Fibroblast of lung (primary cell): ENCODE results near the gene KIRREL3. TPM values are rescaled to one million over a fixed set of nuclear protein-coding genes. Genes with fewer than 3 reads are reported as not detected.

ENCODE experiments used
- DNase-seq, 2 donors: peaks; one replicate each; pipeline versions ENCODE4 v3.0.0 to v3.0.0-alpha.2; 2010; ENCODE audit warnings: low read depth in 2 of 2
- H2AFZ ChIP-seq: 2 replicates; pipeline ENCODE4 v1.5.1; 2012; ENCODE audit warnings: low read length, control low read depth, inconsistent platforms
- H3K27ac ChIP-seq: 2 replicates; pipeline ENCODE4 v1.5.1; 2011; ENCODE audit warnings: low read length, control low read depth; ENCODE audit not compliant: insufficient read depth
- H3K27me3 ChIP-seq: 2 replicates; pipeline ENCODE4 v1.5.1; 2011; ENCODE audit warnings: mild to moderate bottlenecking, low read length; ENCODE audit not compliant: control insufficient read depth, insufficient read depth
- H3K36me3 ChIP-seq: 2 replicates; pipeline ENCODE4 v1.5.1; 2011; ENCODE audit warnings: low read length; ENCODE audit not compliant: control insufficient read depth, insufficient read depth
- H3K4me1 ChIP-seq: 2 replicates; pipeline ENCODE4 v1.5.1; 2011; ENCODE audit warnings: low read length; ENCODE audit not compliant: control insufficient read depth, insufficient read depth; ENCODE audit errors: extremely low read depth
- H3K4me2 ChIP-seq: 2 replicates; pipeline ENCODE4 v1.5.1; 2011; ENCODE audit warnings: low read length, control low read depth; ENCODE audit not compliant: insufficient read depth; ENCODE audit errors: extremely low read depth
- H3K4me3 ChIP-seq, 4 experiments: fragments of 200-600 bp in 1 of 4; sonication (generic) in 1 of 4; replicated peaks in 1 of 4; 2 replicates each; pipeline ENCODE4 v1.5.1; 2011 to 2016; ENCODE audit warnings: low read length in 4 of 4, low read depth in 3 of 4, mild to moderate bottlenecking in 3 of 4, control low read depth in 2 of 4, inconsistent platforms in 1 of 4, mixed read lengths in 1 of 4; ENCODE audit not compliant: insufficient read depth in 1 of 4; ENCODE audit errors: control extremely low read depth in 1 of 4
- H3K79me2 ChIP-seq: 2 replicates; pipeline ENCODE4 v1.5.1; 2012; ENCODE audit warnings: mild to moderate bottlenecking, low read length, inconsistent platforms; ENCODE audit not compliant: control insufficient read depth, insufficient read depth
- H3K9ac ChIP-seq: 2 replicates; pipeline ENCODE4 v1.5.1; 2011; ENCODE audit warnings: mild to moderate bottlenecking, low read length, control low read depth; ENCODE audit not compliant: insufficient read depth
- H3K9me3 ChIP-seq: 2 replicates; pipeline ENCODE4 v1.5.1; 2012; ENCODE audit warnings: low read depth, low read length; ENCODE audit not compliant: control insufficient read depth, insufficient read depth
- H4K20me1 ChIP-seq: 2 replicates; pipeline ENCODE4 v1.5.1; 2011; ENCODE audit warnings: low read length; ENCODE audit not compliant: control insufficient read depth, insufficient read depth; ENCODE audit errors: extremely low read depth
- CTCF ChIP-seq, 2 donors: IDR thresholded peaks in 1 of 2; conservative IDR thresholded peaks in 1 of 2; 1 replicate in 1 of 2; 2 replicates in 1 of 2; pipeline ENCODE4 v1.5.1; 2011 to 2012; ENCODE audit warnings: low read length in 2 of 2, control low read depth in 1 of 2, inconsistent platforms in 1 of 2, low read depth in 1 of 2, mild to moderate bottlenecking in 1 of 2
- EZH2 ChIP-seq: IDR thresholded peaks from 2 replicates; pipeline ENCODE4 v1.5.1; 2012; ENCODE audit warnings: low read length, control low read depth, mild to moderate bottlenecking; ENCODE audit errors: missing control alignments
- polyA plus RNA-seq, 2 donors: library from polyadenylated mRNA; depleted of rRNA in 1 of 2; stranded (reverse) in 1 of 2; unstranded in 1 of 2; fragments of >200 nt; gene quantifications; 2 replicates each; pipeline ENCODE4 v1.2.1, GENCODE V29; 2011 to 2012; ENCODE audit warnings: missing spikeins in 1 of 2
- total RNA-seq: library from RNA; depleted of rRNA; stranded (reverse); fragments of >200 nt; gene quantifications from 2 replicates; pipeline ENCODE4 v1.2.1, GENCODE V29; 2014

The KIRREL3 gene
- total and polyA plus RNA-seq, 2 donors (not counting 1 experiment from before 2014, with no cell fraction given) = 2.8 to 6.1 TPM

DNA sequence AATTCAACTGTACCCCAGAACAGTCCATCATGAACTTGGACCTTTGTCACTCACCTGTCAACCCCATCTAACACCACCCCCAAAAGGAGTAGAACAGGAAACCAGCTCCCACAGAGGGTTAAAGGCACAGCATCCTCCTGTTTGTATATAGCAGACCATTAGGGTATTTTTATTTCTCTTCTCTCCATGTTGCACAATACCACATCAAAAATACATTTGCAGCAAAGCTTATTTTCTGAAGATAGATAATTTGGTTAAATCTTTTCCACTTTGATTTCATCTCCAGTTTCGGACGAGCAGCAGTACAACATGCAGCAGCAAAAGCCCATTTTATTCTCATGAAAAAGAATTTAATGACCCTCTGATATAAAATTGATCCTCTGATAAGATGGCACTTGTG lies 103.1 kb downstream of the KIRREL3 start:
- no peak for TF ChIP-seq CTCF (conservative IDR thresholded peaks at IDR 0.05 in 1 of 2, IDR thresholded peaks at IDR 0.05 in 1 of 2; ENCODE audit: low read depth in 1 of 2, low read length in 2 of 2)
- no peak for TF ChIP-seq EZH2
- Histone ChIP-seq H3K4me2 (no peak overlapping the region), H2AFZ (no peak overlapping the region), H3K4me1 (no peaks in the 10 kb centered on the region), H4K20me1 (no peaks in the 10 kb centered on the region), H3K36me3 (no peaks in the 10 kb centered on the region), H3K4me3 (no peak overlapping the region), H3K9ac (no peak overlapping the region), H3K27ac (no peak overlapping the region), H3K9me3 (no peaks in the 10 kb centered on the region), H3K27me3 (no peaks in the 10 kb centered on the region), H3K79me2 (no peaks in the 10 kb centered on the region)
- DNase-seq = no peak

DNA sequence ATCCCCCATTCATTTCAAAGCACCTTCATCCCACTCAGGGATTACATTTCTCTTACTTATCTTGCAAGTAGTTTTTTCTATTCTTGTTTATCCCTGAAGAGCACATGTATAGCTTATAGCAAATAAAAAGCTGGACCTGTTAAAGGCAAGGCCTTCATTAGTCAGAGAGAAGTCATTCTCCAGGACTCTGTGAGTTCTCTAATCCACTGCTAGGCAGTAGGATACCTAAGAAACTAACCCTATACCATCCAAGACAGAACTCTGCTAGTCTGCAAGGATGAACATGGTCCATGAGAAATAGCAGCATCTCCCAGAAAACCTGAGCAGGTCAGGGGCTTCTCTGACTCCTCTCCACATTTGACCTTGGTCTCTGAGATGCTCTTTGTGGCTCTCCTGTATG lies 104.5 kb downstream of the KIRREL3 start:
- Histone ChIP-seq H4K20me1 (no peaks in the 10 kb centered on the region), H3K4me3 (no peak overlapping the region), H3K9ac (no peak overlapping the region), H3K4me2 (no peak overlapping the region), H3K27ac (no peak overlapping the region), H2AFZ (no peak overlapping the region), H3K4me1 (peaks cover 2% of the 10 kb centered on the region), H3K27me3 (no peaks in the 10 kb centered on the region), H3K9me3 (no peaks in the 10 kb centered on the region), H3K36me3 (no peaks in the 10 kb centered on the region), H3K79me2 (no peaks in the 10 kb centered on the region)
- DNase-seq = no peak
- TF ChIP-seq CTCF (conservative IDR thresholded peaks at IDR 0.05 in 1 of 2, IDR thresholded peaks at IDR 0.05 in 1 of 2; ENCODE audit: low read depth in 1 of 2, low read length in 2 of 2) (no peak), EZH2 (no peak)

- no peak overlapping the region for H3K9ac ChIP-seq
- DNase-seq = peak in 1 of 2 donors; percentile 25
- TF ChIP-seq CTCF (conservative IDR thresholded peaks at IDR 0.05 in 1 of 2, IDR thresholded peaks at IDR 0.05 in 1 of 2; ENCODE audit: low read depth in 1 of 2, low read length in 2 of 2) (no peak), EZH2 (no peak)
- no peaks in the 10 kb centered on the region for H3K9me3 ChIP-seq
- no peaks in the 10 kb centered on the region for H3K27me3 ChIP-seq
- no peaks in the 10 kb centered on the region for H4K20me1 ChIP-seq
- no peaks in the 10 kb centered on the region for H3K79me2 ChIP-seq
- no peaks in the 10 kb centered on the region for H3K36me3 ChIP-seq
- H2AFZ ChIP-seq = no peak overlapping the region
- peaks cover 2% of the 10 kb centered on the region for H3K4me1 ChIP-seq
- no peak overlapping the region for H3K4me3 ChIP-seq
- no peak overlapping the region for H3K27ac ChIP-seq
- H3K4me2 ChIP-seq = no peak overlapping the region
Observed at GRCh38 chr11:126893796-126894195, 106.8 kb downstream of the KIRREL3 start.
